H9 (cell line): ENCODE measurements around the gene RBFOX2. TPM values are rescaled to one million over a fixed set of nuclear protein-coding genes. Genes with fewer than 3 reads are reported as not detected.

Source experiments
- DNase-seq: peaks from one replicate; pipeline ENCODE4 v3.0.0-alpha.2; 2017
- H2AFZ ChIP-seq: one replicate; pipeline ENCODE4 v1.6.1; 2013; ENCODE audit warnings: mild to moderate bottlenecking, low read length, control low read depth, moderate library complexity
- H2AK5ac ChIP-seq: 2 replicates; pipeline ENCODE4 v1.6.1; 2013; ENCODE audit warnings: low read length, control low read depth, mixed read lengths; ENCODE audit not compliant: insufficient read length
- H2BK120ac ChIP-seq: one replicate; pipeline ENCODE4 v1.6.1; 2013; ENCODE audit warnings: low read depth, mild to moderate bottlenecking, low read length, control low read depth, inconsistent platforms; ENCODE audit not compliant: poor library complexity, severe bottlenecking
- H2BK12ac ChIP-seq: 2 replicates; pipeline ENCODE4 v1.6.1; 2013; ENCODE audit warnings: low read length, control low read depth, mixed read lengths, low read depth; ENCODE audit not compliant: insufficient read length
- H2BK15ac ChIP-seq: 2 replicates; pipeline ENCODE4 v1.6.1; 2013; ENCODE audit warnings: low read depth, low read length, control low read depth
- H2BK20ac ChIP-seq: one replicate; pipeline ENCODE4 v1.6.1; 2013; ENCODE audit warnings: low read depth, mild to moderate bottlenecking, low read length, control low read depth, inconsistent platforms; ENCODE audit not compliant: poor library complexity, severe bottlenecking
- H2BK5ac ChIP-seq: 2 replicates; pipeline ENCODE4 v1.6.1; 2013; ENCODE audit warnings: low read length, control low read depth, mixed read lengths; ENCODE audit not compliant: insufficient read length
- H3K14ac ChIP-seq: 2 replicates; pipeline ENCODE4 v1.6.1; 2013; ENCODE audit warnings: low read length, control low read depth; ENCODE audit not compliant: insufficient read depth
- H3K18ac ChIP-seq: 2 replicates; pipeline ENCODE4 v1.6.1; 2013; ENCODE audit warnings: low read depth, mild to moderate bottlenecking, mixed read lengths, low read length, control low read depth; ENCODE audit not compliant: insufficient read length
- H3K23ac ChIP-seq: 2 replicates; pipeline ENCODE4 v1.6.1; 2013; ENCODE audit warnings: low read length, control low read depth, mixed read lengths, low read depth; ENCODE audit not compliant: insufficient read length
- H3K23me2 ChIP-seq: 2 replicates; pipeline ENCODE4 v1.6.1; 2013; ENCODE audit warnings: low read depth, mild to moderate bottlenecking, mixed read lengths, low read length, control low read depth; ENCODE audit not compliant: insufficient read length, poor library complexity, severe bottlenecking
- H3K27ac ChIP-seq: 2 replicates; pipeline ENCODE4 v1.5.1; 2013; ENCODE audit warnings: low read length, control low read depth, mixed read lengths, low read depth; ENCODE audit not compliant: insufficient read length
- H3K27me3 ChIP-seq: 2 replicates; pipeline ENCODE4 v1.6.1; 2013; ENCODE audit warnings: low read length, control low read depth, inconsistent platforms; ENCODE audit not compliant: insufficient read depth
- H3K4ac ChIP-seq: 2 replicates; pipeline ENCODE4 v1.6.1; 2013; ENCODE audit warnings: low read depth, mild to moderate bottlenecking, control low read depth, inconsistent platforms, low read length, moderate library complexity
- H3K4me1 ChIP-seq: 2 replicates; pipeline ENCODE4 v1.6.1; 2013; ENCODE audit warnings: low read length, control low read depth, inconsistent platforms; ENCODE audit not compliant: insufficient read depth
- H3K4me2 ChIP-seq: 2 replicates; pipeline ENCODE4 v1.6.1; 2013; ENCODE audit warnings: low read length, control low read depth, mixed read lengths; ENCODE audit not compliant: insufficient read length, insufficient read depth
- H3K56ac ChIP-seq: 2 replicates; pipeline ENCODE4 v1.6.1; 2013; ENCODE audit warnings: low read depth, mild to moderate bottlenecking, mixed read lengths, low read length, control low read depth; ENCODE audit not compliant: insufficient read length
- H3K79me1 ChIP-seq: 2 replicates; pipeline ENCODE4 v1.6.1; 2013; ENCODE audit warnings: low read depth, mild to moderate bottlenecking, moderate library complexity, low read length, control low read depth, inconsistent platforms; ENCODE audit not compliant: insufficient read depth, poor library complexity, severe bottlenecking
- H3K79me2 ChIP-seq: 2 replicates; pipeline ENCODE4 v1.6.1; 2013; ENCODE audit warnings: low read length, control low read depth, inconsistent platforms; ENCODE audit not compliant: insufficient read depth
- H3K9ac ChIP-seq: 2 replicates; pipeline ENCODE4 v1.6.1; 2013; ENCODE audit warnings: low read length, control low read depth, mixed read lengths; ENCODE audit not compliant: insufficient read length; ENCODE audit errors: extremely low read depth
- H3K9me3 ChIP-seq: one replicate; pipeline ENCODE4 v1.6.1; 2013; ENCODE audit warnings: low read depth, low read length, inconsistent platforms; ENCODE audit not compliant: control insufficient read depth
- H3T11ph ChIP-seq: one replicate; pipeline ENCODE4 v1.6.1; 2013; ENCODE audit warnings: mild to moderate bottlenecking, low read length, control low read depth, inconsistent platforms
- H4K20me1 ChIP-seq: one replicate; pipeline ENCODE4 v1.6.1; 2013; ENCODE audit not compliant: control insufficient read depth, insufficient read length, insufficient read depth
- H4K5ac ChIP-seq: 2 replicates; pipeline ENCODE4 v1.6.1; 2013; ENCODE audit warnings: low read depth, mild to moderate bottlenecking, mixed read lengths, low read length, control low read depth; ENCODE audit not compliant: insufficient read length
- H4K8ac ChIP-seq: replicated peaks from 2 replicates; pipeline ENCODE4 v1.6.1; 2013; ENCODE audit warnings: low read length, control low read depth, mixed read lengths, low read depth; ENCODE audit not compliant: insufficient read length
- H4K91ac ChIP-seq: 2 replicates; pipeline ENCODE4 v1.6.1; 2013; ENCODE audit warnings: low read depth, mild to moderate bottlenecking, moderate library complexity, mixed read lengths, low read length, control low read depth; ENCODE audit not compliant: insufficient read length
- H3K27ac Mint-ChIP-seq, 3 experiments: 2 replicates in 2 of 3; 3 replicates in 1 of 3; pipeline ENCODE4 v1.8.0; 2020 to 2021; ENCODE audit warnings: mixed read lengths in 3 of 3, mild to moderate bottlenecking in 1 of 3, moderate library complexity in 1 of 3
- H3K27me3 Mint-ChIP-seq: 2 replicates; pipeline ENCODE4 v1.8.0; 2021; ENCODE audit warnings: low read depth, mild to moderate bottlenecking, moderate library complexity, mixed read lengths
- H3K36me3 Mint-ChIP-seq, 3 experiments: 2 replicates in 2 of 3; 3 replicates in 1 of 3; pipeline ENCODE4 v1.8.0; 2020 to 2021; ENCODE audit warnings: low read depth in 3 of 3, mixed read lengths in 3 of 3; ENCODE audit not compliant: insufficient read depth in 1 of 3
- H3K4me1 Mint-ChIP-seq, 2 experiments: 2 replicates each; pipeline ENCODE4 v1.8.0; 2020; ENCODE audit warnings: mixed read lengths in 2 of 2
- H3K4me3 Mint-ChIP-seq, 2 experiments: 2 replicates in 1 of 2; 3 replicates in 1 of 2; pipeline ENCODE4 v1.8.0; 2020 to 2021; ENCODE audit warnings: mild to moderate bottlenecking in 2 of 2, mixed read lengths in 2 of 2, moderate library complexity in 1 of 2
- H3K9me3 Mint-ChIP-seq, 2 experiments: 2 replicates in 1 of 2; 3 replicates in 1 of 2; pipeline ENCODE4 v1.8.0; 2020; ENCODE audit warnings: mild to moderate bottlenecking in 2 of 2, mixed read lengths in 2 of 2, moderate library complexity in 1 of 2
- CTCF ChIP-seq: fragments of 200-600 bp; sonication (generic); conservative IDR thresholded peaks from 3 replicates; pipeline ENCODE4 v1.8.0; 2021; ENCODE audit warnings: antibody characterized with exemption, mild to moderate bottlenecking
- WGBS: extraction: QIAGEN DNeasy Blood & Tissue Kit; methylation state at CpG from one replicate; pipeline ENCODE4 v1.1.7; 2013; ENCODE audit warnings: missing lambda C conversion rate, low lambda C conversion rate, mixed read lengths; ENCODE audit not compliant: insufficient read length; ENCODE audit errors: extremely low coverage; 5-methylcytosine and 5-hydroxymethylcytosine counted together
- total RNA-seq: library from RNA; stranded (reverse); gene quantifications from 2 replicates; pipeline ENCODE4 v1.2.1, GENCODE V29; 2021

RBFOX2 gene
- total RNA-seq, 1 experiment from 2014 or later: 84.7 TPM

GRCh38 chr22:36012332-36012731 is 16.3 kb downstream of the RBFOX2 start:
- H3T11ph ChIP-seq: no peak overlapping the region
- no peaks in the 10 kb centered on the region for H3K27me3 Mint-ChIP-seq
- H3K4me1 Mint-ChIP-seq: peaks cover 54 to 67% of the 10 kb centered on the region in 2 experiments
- no peak for TF ChIP-seq CTCF
- H2BK20ac ChIP-seq: no peak overlapping the region
- no peak overlapping the region for H3K18ac ChIP-seq
- H3K27me3 ChIP-seq: no peaks in the 10 kb centered on the region
- H3K27ac ChIP-seq: no peak overlapping the region
- no peak overlapping the region for H2BK120ac ChIP-seq
- H3K56ac ChIP-seq: no peak overlapping the region
- no peak overlapping the region for H2BK12ac ChIP-seq
- WGBS: no CpG with 5 or more reads among the region's 4 CpGs
- H3K9ac ChIP-seq: no peak overlapping the region
- no peaks in the 10 kb centered on the region for H3K79me1 ChIP-seq
- no peak overlapping the region for H3K4me2 ChIP-seq
- H4K91ac ChIP-seq: no peak overlapping the region
- H2AK5ac ChIP-seq: no peak overlapping the region
- peaks cover 7% of the 10 kb centered on the region for H3K4me1 ChIP-seq
- no peak overlapping the region for H2BK15ac ChIP-seq
- H3K9me3 Mint-ChIP-seq: no peaks in the 10 kb centered on the region
- DNase-seq: no peak
- no peaks in the 10 kb centered on the region for H3K23me2 ChIP-seq
- H3K4ac ChIP-seq: no peak overlapping the region
- H4K5ac ChIP-seq: no peak overlapping the region
- no peak overlapping the region for H3K14ac ChIP-seq
- no peaks in the 10 kb centered on the region for H3K36me3 Mint-ChIP-seq
- no peak overlapping the region for H2AFZ ChIP-seq
- H4K8ac ChIP-seq: no peak overlapping the region
- H3K4me3 Mint-ChIP-seq: no peak overlapping the region
- no peaks in the 10 kb centered on the region for H3K9me3 ChIP-seq
- no peaks in the 10 kb centered on the region for H4K20me1 ChIP-seq
- no peak overlapping the region for H3K23ac ChIP-seq
- H3K79me2 ChIP-seq: peaks cover 16% of the 10 kb centered on the region; the same call in 1 of the 2 replicates
- no peak overlapping the region for H3K27ac Mint-ChIP-seq
- no peak overlapping the region for H2BK5ac ChIP-seq
